Cardiac fibroblast (primary cell): Measurements from ENCODE around the gene MIF.
"Not testable (repeated sequence)": the region's sequence is repeated elsewhere in the genome, so short reads cannot be mapped to it uniquely, and the experiment has no call there.

ENCODE experiments used
- DNase-seq, 2 donors: peaks; one replicate each; pipeline versions ENCODE4 v3.0.0 to v3.0.0-alpha.2; 2010; ENCODE audit warnings: low read depth in 2 of 2
- H3K4me3 ChIP-seq, 2 donors: replicated peaks in 1 of 2; 1 replicate in 1 of 2; 2 replicates in 1 of 2; pipeline ENCODE4 v1.5.1; 2011; ENCODE audit warnings: low read depth in 2 of 2, low read length in 2 of 2, mild to moderate bottlenecking in 2 of 2, moderate library complexity in 1 of 2
- TF ChIP-seq, protein P1 (sequence below): IDR thresholded peaks from one replicate; pipeline ENCODE4 v1.5.1; 2011; ENCODE audit warnings: low read depth, mild to moderate bottlenecking, low read length, inconsistent platforms

MIF gene

DNA sequence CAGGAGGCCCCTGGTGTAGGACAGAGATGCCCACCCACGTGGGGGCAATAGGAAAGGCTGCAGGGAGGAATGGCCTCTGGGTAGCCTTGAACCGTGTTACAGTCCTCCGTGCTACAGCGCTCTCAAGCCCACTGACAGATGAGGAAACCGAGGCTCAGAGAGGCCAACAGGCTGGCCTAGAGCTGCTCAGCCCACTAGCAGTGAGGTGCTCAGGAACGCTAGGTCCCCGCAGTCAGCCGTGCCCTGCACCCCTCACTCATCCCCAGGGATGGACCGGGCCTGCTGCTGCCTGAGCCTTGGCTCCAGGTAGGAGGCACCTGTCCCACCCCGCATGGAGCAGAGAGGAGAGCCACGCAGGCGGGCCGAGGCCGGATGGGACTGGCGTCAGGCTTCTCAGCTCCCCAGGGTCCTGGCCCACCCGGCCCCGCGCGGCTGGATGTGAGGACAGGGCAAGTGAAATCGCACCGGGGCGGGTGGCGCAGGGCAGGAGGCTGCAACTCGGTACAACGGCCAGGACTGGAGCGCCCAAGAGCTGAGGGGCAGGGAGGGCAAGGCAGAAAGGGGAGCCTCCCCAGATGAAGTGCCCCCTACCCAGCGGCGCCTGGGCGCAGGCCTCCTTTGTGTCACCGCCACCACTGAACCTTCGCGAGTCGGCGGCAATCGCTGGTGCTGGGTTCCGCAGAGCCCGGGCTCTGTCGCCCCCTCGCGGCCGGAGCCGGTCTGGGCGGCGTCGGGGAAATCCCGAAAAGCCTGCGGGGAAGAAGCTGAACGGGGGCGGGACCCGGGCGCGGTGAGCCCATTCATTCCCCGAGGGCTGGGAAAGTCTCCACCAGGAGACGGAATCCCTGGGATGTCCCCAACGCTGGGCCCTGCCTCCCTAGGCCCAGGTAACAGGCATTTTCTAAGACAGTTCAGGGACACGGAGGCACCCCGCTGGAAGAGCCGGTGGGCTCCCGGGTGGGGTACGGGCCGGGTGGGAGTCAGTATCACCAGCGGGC lies 44.9 kb upstream of the MIF start:
- TF ChIP-seq, protein P1, sequence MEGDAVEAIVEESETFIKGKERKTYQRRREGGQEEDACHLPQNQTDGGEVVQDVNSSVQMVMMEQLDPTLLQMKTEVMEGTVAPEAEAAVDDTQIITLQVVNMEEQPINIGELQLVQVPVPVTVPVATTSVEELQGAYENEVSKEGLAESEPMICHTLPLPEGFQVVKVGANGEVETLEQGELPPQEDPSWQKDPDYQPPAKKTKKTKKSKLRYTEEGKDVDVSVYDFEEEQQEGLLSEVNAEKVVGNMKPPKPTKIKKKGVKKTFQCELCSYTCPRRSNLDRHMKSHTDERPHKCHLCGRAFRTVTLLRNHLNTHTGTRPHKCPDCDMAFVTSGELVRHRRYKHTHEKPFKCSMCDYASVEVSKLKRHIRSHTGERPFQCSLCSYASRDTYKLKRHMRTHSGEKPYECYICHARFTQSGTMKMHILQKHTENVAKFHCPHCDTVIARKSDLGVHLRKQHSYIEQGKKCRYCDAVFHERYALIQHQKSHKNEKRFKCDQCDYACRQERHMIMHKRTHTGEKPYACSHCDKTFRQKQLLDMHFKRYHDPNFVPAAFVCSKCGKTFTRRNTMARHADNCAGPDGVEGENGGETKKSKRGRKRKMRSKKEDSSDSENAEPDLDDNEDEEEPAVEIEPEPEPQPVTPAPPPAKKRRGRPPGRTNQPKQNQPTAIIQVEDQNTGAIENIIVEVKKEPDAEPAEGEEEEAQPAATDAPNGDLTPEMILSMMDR, result peak; percentile 97
- peak; percentile 74 to 77 for DNase-seq
- H3K4me3 ChIP-seq, result peak overlapping the region in 1 of 2 donors; percentile 24

DNA sequence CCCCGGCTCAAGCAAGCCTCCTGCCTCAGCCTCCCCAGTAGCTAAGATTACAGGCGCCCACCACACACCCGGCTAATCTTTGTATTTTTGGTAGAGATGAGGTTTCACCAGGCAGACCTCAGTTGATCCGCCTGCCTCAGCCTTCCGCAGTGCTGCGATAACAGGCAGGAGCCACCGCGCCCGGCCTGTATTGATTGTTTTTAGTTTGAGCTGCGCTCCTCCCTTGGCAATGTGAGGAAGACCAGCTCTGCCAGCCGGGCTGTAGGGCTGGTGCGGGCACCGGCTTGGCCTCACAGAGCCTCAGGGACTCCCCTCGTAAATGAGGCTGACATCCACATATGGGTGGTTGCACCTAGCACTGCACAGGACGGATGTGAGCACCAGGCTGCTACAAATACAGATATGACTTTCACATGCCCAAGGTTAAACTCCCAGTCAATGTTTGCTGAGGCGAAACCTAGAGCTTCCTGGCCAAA lies 44.0 kb upstream of the MIF start:
- no peak overlapping the region for H3K4me3 ChIP-seq
- TF ChIP-seq, protein P1, result no peak
- no peak for DNase-seq

DNA sequence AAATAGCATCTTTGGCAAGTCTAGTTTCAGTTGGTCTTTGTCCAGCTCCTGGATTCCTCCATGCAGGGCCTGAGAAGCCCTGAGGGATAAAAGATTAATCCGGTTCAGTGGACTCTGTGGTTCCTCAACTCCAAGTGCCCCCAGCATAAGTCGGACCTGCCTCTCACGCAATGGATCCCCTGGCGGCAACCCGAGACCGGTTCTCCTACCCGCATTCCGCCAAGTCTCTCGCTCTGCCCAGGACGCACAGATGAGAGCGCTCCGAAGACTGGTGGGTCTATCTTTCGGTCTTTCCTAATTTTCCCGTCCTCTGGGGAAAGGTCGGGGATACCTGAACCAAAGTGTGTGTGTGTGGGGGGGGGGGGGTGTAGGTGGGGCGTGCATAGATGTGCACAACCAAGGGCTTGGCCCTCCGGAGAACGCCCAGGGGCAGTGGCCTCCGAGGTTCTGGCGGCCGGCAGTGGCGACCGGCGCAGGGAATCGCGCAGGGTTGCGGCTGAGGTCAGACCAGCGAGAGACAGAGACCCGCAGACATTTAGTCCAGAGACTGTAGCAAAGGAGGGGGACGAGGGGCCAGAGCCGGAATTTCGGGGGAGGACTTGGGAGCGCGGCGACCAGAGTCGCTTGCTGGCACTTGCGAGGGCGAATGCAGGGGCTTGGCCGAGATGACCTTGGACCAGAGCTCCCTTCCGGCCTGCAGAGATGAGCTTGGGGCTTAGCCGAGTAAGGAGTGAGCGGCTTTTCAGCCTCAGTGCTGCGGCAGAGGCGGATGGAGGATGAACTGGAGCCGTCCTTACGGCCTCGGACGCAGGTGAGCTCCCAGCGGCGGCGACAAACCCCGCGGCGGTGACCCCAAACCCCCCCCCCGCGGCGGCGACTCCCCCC lies 37.2 kb upstream of the MIF start:
- DNase-seq, result peak; percentile 40 to 45
- H3K4me3 ChIP-seq, result peak overlapping the region; percentile 66 to 73
- TF ChIP-seq, protein P1, result no peak

DNA sequence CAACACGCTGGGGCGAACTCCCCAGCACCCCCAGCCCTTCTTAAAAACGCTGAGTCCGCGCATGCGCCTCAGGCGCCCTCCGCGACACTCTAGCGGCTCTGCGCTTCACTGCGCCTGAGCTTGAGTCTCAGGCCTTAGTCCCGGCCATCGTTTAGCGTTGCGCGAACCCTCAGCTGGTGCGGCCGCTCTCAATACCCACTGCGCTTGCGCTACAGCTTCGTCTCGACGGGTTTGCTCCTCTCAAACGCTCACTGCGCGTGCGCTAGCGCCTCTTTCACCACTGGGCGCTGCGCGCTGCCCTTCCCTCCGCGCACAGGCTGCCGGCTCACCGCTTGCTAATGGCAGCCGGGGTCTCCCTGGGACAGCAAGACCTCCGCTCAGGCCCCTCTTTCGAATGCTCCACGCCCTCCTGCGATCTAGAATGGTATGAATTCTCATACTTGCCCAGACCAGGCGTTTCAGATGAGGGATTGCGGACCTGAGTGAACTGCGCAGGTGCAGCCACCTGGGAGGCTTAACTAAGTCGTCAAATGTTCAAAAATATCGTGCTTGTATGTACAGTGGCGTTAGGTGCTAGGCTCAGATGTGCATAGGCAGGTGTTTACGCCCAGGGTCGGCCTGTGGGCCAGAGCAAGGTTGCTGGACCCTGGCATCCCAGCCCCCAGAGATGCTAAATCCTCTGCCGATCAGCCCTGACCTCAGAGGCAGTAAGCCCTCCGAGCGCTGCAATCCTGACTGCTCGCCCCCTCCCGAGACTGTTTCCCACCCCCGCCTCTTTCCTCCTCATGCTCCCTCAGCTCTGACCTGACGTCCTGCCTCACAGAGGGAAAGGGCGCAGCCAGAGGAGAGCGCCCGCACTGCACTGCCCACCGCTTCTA lies 36.3 kb upstream of the MIF start, which contains the start of gene SLC2A11:
Gene SLC2A11, plus strand, starts transcription at position 270 of the 878 bp plus-strand sequence. Its CDS starts 125 bp downstream, at position 395.
- TF ChIP-seq, protein P1, result peak; percentile 36
- peak within 1 kb of the TSS; percentile 66 to 73 for H3K4me3 ChIP-seq
- peak; percentile 97 for DNase-seq

DNA sequence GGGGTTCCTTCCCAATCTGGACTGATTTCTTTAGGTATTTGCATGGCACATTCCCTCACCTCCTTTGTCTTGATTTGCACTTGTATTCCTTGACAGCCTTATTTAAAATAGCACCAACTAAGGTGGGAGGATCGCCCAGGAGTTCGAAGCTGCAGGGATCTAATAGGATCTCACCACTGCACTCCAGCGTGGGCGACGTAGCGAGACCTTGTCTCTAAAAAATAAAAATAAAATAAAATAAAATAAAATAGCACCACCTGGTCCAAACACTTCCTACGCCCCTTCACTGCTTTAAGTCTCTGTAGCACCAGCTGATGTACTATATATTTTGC lies 35.7 kb upstream of the MIF start:
- H3K4me3 ChIP-seq, result peak overlapping the region; percentile 66 to 73
- TF ChIP-seq, protein P1, result no peak
- no peak for DNase-seq

DNA sequence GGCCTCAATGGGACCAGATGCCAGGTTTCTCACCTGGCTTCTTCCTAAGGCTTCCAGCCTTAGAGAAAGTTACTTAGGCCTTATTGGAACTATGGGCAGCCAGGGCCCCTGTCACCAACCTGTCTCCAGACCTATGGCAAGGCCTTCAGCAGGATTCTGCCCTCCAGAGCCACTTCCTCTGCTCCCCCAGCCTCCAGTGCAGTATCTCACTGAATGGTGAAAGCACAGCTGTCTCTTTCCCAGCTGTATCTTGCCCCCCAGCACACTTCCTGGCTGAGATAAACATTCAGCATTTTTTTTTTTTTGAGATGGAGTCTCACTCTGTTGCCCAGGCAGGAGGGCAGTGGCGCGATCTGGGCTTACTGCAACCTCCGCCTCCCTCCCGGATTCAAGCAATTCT lies 35.0 kb upstream of the MIF start:
- TF ChIP-seq, protein P1, result no peak
- no peak overlapping the region for H3K4me3 ChIP-seq

DNA sequence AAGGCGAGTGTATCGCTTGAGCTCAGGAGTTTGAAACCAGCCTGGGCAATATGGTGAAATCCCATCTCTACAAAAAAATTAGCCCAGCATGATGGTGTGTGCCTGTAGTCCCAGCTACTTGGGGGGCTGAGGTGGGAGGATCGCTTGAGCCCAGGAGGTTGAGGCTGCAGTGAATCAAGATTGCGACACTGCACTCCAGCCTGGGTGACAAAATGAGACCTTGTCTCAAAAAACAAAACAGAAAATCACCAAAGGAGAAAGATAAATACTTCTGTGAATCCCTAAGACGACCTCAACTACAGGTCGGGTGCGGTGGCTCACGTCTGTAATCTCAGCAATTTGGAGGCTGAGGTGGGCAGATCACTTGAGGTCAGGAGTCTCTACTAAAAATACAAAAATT lies 34.0 kb upstream of the MIF start:
- not testable (repeated sequence) for H3K4me3 ChIP-seq, DNase-seq

More for the DNA sequence above, 35.0 kb upstream of the MIF start:
- no peak for DNase-seq
